Loucy (cell line): ENCODE results near the gene FAM131A.

Source experiments
- CTCF ChIP-seq: fragments of 200-600 bp; sonication (generic); conservative IDR thresholded peaks from 2 replicates; pipeline ENCODE4 v1.5.1; 2014; ENCODE audit warnings: mild to moderate bottlenecking, antibody characterized with exemption, low read length
- EZH2phosphoT487 ChIP-seq: fragments of 200-600 bp; IDR thresholded peaks from 2 replicates; pipeline ENCODE4 v1.6.1; 2018; ENCODE audit warnings: antibody characterized with exemption, mild to moderate bottlenecking, moderate library complexity, borderline replicate concordance

DNA sequence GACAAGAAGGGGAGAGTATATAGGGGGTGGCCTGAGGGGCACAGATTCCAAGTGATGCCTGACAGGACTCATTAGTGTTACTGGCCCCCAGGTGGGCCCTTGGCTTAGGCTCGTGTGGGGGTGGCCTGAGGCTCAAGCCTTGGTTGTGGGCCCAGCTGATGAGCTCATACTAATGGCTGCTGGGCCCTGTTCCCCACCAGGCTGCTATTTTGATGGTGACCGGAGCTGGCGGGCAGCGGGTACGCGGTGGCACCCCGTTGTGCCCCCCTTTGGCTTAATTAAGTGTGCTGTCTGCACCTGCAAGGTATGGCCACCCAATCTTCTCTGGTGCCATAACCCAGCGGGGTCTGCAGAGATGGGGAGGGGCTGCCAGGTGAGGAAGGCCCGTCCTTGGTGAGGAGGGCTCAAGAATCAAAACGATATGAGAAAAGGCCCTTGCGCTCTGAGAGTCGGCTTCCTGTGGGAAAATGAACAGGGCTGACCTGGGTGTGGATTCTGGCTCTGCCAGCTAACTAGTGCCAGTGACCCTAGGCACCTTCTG is 49.8 kb downstream of the FAM131A start:
- no peak for TF ChIP-seq CTCF
- no peak for TF ChIP-seq EZH2phosphoT487
